Stimulated activated CD4-positive, alpha-beta T cell treated with anti-CD3 and anti-CD28 coated beads, Interleukin-4, amount 100 ng/mL, for 48 hours (primary cell): ENCODE measurements around the gene ANKS1B.
"Not testable (repeated sequence)": the region's sequence is repeated elsewhere in the genome, so short reads cannot be mapped to it uniquely, and the experiment has no call there.

Source experiments
- DNase-seq, 2 donors: peaks; one replicate each; pipeline ENCODE4 v3.0.0-alpha.2; 2020; ENCODE audit warnings: low read depth in 2 of 2

Gene ANKS1B

GRCh38 chr12:99984271-99985128 lies at the start of gene ANKS1B:
Gene ANKS1B (minus strand): TSS chr12:99984936. CDS start chr12:99984237, 699 bp downstream.
- peak in 1 of 2 donors; percentile 2 for DNase-seq

GRCh38 chr12:100031836-100032235 lies 47.1 kb upstream of the ANKS1B start:
- no peak for DNase-seq

- no peak for DNase-seq
These were observed 42.9 kb upstream of the ANKS1B start for GRCh38 chr12:100027671-100028070.

DNA sequence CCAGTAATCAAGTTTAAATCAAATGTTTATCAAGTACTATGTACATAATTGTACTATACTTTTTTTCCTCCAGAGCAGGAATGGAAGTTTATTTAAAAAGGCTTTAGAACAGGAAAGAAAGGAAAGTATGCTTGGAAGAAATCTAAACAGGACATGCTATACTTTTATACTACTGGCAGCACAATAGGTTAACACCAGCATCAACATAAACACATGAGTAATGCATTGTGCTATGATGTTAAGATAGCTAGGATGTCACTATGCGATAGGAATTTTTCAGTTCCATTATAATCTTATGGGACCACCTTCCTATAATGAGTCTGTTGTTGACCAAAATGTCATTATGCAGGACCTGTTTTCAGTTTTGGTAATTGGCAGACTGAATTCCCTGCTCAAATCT lies 41.5 kb upstream of the ANKS1B start:
- no peak for DNase-seq

- DNase-seq = no peak
These were observed 40.3 kb upstream of the ANKS1B start for GRCh38 chr12:100024974-100025555.

DNA sequence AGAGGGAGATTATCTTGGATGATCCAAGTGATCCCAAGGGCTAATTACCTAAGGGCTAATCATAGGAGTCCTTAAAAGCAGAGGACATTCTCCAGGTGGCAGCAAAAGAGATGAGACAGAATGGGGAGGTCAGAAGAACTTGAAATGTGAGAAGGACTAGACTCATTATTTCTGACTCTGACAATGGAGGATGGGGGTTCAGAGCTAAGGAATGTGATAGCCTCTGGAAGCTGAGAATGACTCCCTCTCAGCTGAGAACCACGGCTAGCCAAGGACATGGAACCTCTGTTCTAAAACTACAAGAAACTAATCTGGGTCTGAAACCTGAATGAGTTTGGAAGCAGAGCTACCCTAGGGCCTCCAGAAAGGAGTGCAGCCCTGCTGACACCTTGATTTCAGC lies 35.6 kb upstream of the ANKS1B start:
- no peak for DNase-seq

GRCh38 chr12:100017056-100017455 lies 32.3 kb upstream of the ANKS1B start:
- DNase-seq = no peak

- DNase-seq = not testable (repeated sequence)
These were observed 31.6 kb upstream of the ANKS1B start for GRCh38 chr12:100016304-100016703.

DNA sequence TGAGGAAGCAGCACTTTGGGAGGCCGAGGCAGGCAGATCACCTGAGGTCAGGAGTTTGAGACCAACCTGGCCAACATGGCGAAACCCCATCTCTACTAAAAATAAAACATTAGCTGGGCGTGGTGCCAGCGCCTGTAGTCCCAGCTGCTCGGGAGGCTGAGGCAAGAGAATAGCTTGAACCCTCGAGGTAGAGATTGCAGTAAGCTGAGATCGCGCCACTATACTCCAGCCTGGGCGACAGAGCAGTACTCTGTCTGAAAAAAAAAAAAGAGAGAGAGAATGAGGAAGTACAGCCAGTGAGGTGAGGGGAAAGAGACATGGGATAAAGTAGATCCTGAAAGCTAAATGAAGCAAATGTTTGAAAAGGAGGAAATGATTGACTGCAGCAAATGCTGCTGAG lies 21.1 kb upstream of the ANKS1B start:
- not testable (repeated sequence) for DNase-seq

GRCh38 chr12:99997806-99998205 lies 13.1 kb upstream of the ANKS1B start:
- no peak for DNase-seq

DNA sequence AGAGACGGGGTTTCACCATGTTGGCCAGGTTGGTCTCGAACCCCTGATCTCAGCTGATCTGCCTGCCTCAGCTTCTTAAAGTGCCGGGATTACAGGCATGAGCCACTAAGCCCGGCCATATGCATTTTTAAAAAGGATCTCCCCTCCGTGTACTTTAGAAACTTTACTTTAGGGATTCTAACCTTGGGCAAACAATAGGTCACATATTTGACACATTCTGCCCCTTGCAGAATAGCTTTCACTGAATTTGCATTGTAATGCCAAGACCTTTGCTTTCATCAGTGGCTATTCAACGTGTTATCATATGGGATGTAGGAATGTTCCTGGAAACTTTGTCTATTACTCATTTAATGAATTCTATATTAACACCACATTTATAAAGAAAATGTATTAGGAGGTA lies 11.4 kb upstream of the ANKS1B start:
- DNase-seq = no peak

DNA sequence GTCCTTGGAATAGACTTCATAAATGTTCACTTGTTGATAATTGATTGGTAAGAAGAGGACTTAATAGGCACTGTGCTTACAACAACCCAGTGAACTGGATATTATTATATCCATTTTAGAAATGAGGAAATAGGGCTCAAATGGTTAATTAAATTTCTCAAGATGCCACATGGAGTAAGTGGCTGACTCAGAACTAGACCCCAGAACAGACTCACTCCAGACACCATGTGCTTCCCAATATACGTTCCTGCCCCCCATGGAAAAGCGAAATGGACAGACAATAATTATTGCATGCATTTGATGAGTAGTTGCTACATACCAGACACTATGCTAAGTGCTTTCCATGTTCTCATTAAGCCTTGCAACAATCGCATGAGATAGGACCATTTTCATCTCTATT lies 895 bp upstream of the ANKS1B start:
- DNase-seq = no peak

GRCh38 chr12:99985129-99985570 lies 414 bp upstream of the ANKS1B start:
- DNase-seq = no peak

- no peak for DNase-seq
These were observed 1.1 kb downstream of the ANKS1B start for GRCh38 chr12:99983456-99984258.

- no peak for DNase-seq
These were observed 3.0 kb downstream of the ANKS1B start for GRCh38 chr12:99981639-99982190.

GRCh38 chr12:99979471-99979870 lies 5.3 kb downstream of the ANKS1B start:
- no peak for DNase-seq

DNA sequence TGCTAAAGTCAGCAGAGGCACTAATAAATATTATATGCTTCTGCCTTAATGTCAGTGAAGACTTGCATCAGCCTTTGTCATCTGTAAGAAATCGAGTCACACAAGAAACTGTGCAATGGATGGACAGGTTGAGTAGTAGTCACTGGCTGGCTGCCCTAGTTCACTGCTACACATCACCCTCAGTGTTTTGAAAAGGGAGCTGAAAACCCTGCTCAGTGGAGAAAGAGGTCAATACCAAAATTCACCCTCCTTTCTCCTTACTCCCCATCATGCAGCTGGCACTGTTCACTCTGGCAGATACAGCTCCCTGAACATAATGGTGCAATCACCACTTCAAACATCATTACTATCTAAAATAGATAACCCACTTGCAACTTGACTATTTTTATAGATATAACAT lies 6.6 kb downstream of the ANKS1B start:
- no peak for DNase-seq

- DNase-seq = no peak
These were observed 7.2 kb downstream of the ANKS1B start for GRCh38 chr12:99977550-99977949.

DNA sequence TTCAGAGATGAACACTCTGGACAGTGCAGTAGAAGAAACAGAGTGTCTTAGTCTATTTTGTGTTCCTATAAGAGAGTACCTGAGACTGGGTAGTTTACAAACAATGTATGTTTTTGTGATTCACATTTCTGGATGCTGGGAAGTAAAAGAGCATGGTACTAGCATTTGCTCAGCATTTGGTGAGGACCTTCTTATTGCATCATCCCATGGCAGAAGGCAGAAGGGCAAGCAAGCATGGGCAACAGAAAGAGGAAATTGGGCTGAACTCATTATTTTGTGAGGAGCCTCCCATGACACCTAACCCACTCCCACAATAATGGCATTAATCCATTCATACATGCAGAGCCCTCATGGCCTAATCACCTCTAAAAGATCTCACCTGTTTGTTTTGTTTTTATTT lies 8.0 kb downstream of the ANKS1B start:
- no peak for DNase-seq

GRCh38 chr12:99975321-99975720 lies 9.4 kb downstream of the ANKS1B start:
- no peak for DNase-seq

- no peak for DNase-seq
These were observed 10.6 kb downstream of the ANKS1B start for GRCh38 chr12:99974146-99974545.

- no peak for DNase-seq
These were observed 18.3 kb downstream of the ANKS1B start for GRCh38 chr12:99966429-99966828.
